Common myeloid progenitor, CD34-positive (primary cell): ENCODE data around the gene DGKG.

Experiments
- CTCF ChIA-PET: fragments of 350-600 bp; sonication (Branson Sonifier 250); formaldehyde crosslinking; loops from one replicate; lab custom pipeline; 2021; ENCODE audit warnings: antibody characterized with exemption; lab: Charles Lee
- POLR2A ChIA-PET: fragments of 350-600 bp; sonication (Branson Sonifier 250); formaldehyde crosslinking; loops from one replicate; lab custom pipeline; 2021; ENCODE audit warnings: antibody characterized with exemption; lab: Charles Lee
- DNase-seq, 3 donors: peaks; one replicate each; pipeline versions ENCODE4 v3.0.0 to v3.0.0-alpha.2; 2013
- H3K27ac ChIP-seq, 2 experiments: 1 replicate in 1 of 2; 2 replicates in 1 of 2; pipeline ENCODE4 v1.7.0; 2013; ENCODE audit warnings: inconsistent platforms in 2 of 2, low read length in 2 of 2, mild to moderate bottlenecking in 2 of 2, low read depth in 1 of 2, moderate library complexity in 1 of 2; ENCODE audit not compliant: severe bottlenecking in 2 of 2, insufficient read depth in 1 of 2, poor library complexity in 1 of 2
- H3K27me3 ChIP-seq, 5 experiments: replicated peaks in 2 of 5; 1 replicate in 3 of 5; 2 replicates in 2 of 5; pipeline versions ENCODE4 v1.6.1 to v1.7.0; 2013; ENCODE audit warnings: low read length in 4 of 5, mild to moderate bottlenecking in 2 of 5, moderate library complexity in 2 of 5, inconsistent platforms in 1 of 5; ENCODE audit not compliant: insufficient read depth in 5 of 5, control insufficient read depth in 4 of 5
- H3K36me3 ChIP-seq, 4 experiments: 1 replicate in 2 of 4; 2 replicates in 2 of 4; pipeline versions ENCODE4 v1.6.1 to v1.7.0; 2013; ENCODE audit warnings: low read length in 3 of 4, control low read depth in 1 of 4, mild to moderate bottlenecking in 1 of 4; ENCODE audit not compliant: control insufficient read depth in 4 of 4, insufficient read depth in 4 of 4
- H3K4me1 ChIP-seq, 4 experiments: 1 replicate in 3 of 4; 2 replicates in 1 of 4; pipeline versions ENCODE4 v1.6.1 to v1.7.1; 2013; ENCODE audit warnings: low read length in 3 of 4, mild to moderate bottlenecking in 3 of 4, control low read depth in 1 of 4, inconsistent platforms in 1 of 4, moderate library complexity in 1 of 4; ENCODE audit not compliant: control insufficient read depth in 4 of 4, insufficient read depth in 4 of 4; ENCODE audit errors: control extremely low read depth in 1 of 4
- H3K4me3 ChIP-seq, 7 experiments: 1 replicate in 4 of 7; 2 replicates in 3 of 7; pipeline versions ENCODE4 v1.5.1 to v1.7.0; 2013; ENCODE audit warnings: mild to moderate bottlenecking in 7 of 7, low read length in 6 of 7, moderate library complexity in 6 of 7, inconsistent platforms in 2 of 7, low read depth in 2 of 7, control low read depth in 1 of 7; ENCODE audit not compliant: insufficient read depth in 4 of 7, control insufficient read depth in 1 of 7; ENCODE audit errors: extremely low read depth in 1 of 7
- H3K9me3 ChIP-seq, 5 experiments: 1 replicate in 4 of 5; 2 replicates in 1 of 5; pipeline versions ENCODE4 v1.6.1 to v1.7.1; 2013; ENCODE audit warnings: low read length in 4 of 5, mild to moderate bottlenecking in 2 of 5, inconsistent platforms in 1 of 5, low read depth in 1 of 5, moderate library complexity in 1 of 5; ENCODE audit not compliant: control insufficient read depth in 4 of 5, insufficient read depth in 2 of 5; ENCODE audit errors: control extremely low read depth in 1 of 5
- WGBS: methylation state at CpG from one replicate; pipeline ENCODE4 v1.1.5; 2013; ENCODE audit not compliant: insufficient coverage; 5-methylcytosine and 5-hydroxymethylcytosine counted together

DGKG gene

GRCh38 chr3:186239321-186239720, 122.7 kb downstream of the DGKG start:
- peak; percentile 33 to 51 (median 43) for DNase-seq
- no peaks in the 10 kb centered on the region for H3K27me3 ChIP-seq
- H3K4me1 ChIP-seq = peaks cover 0 to 15% (median 12%) of the 10 kb centered on the region in 4 experiments
- 98% methylated on average over 8 of the region's 10 CpGs for WGBS
- ChIA-PET CTCF (interaction anchor here (0.8 to 6.8 kb wide), 3 partner anchors 251 to 301 kb away, joined by 3 to 82 read pairs (median 3); no protein-coding TSS in a partner anchor), POLR2A (no interaction called here)
- no peak overlapping the region for H3K4me3 ChIP-seq
- H3K27ac ChIP-seq = no peak overlapping the region
- no peaks in the 10 kb centered on the region for H3K9me3 ChIP-seq
- H3K36me3 ChIP-seq = no peaks in the 10 kb centered on the region

- Histone ChIP-seq H3K27ac (no peak overlapping the region), H3K9me3 (no peaks in the 10 kb centered on the region), H3K27me3 (no peaks in the 10 kb centered on the region), H3K4me1 (peaks cover 0 to 15% (median 12%) of the 10 kb centered on the region in 4 experiments), H3K36me3 (no peaks in the 10 kb centered on the region), H3K4me3 (no peak overlapping the region)
- DNase-seq = no peak
- ChIA-PET CTCF (interaction anchor here (0.8 to 1.4 kb wide), 2 partner anchors 224 to 294 kb away, joined by 3 to 6 read pairs; no protein-coding TSS in a partner anchor), POLR2A (no interaction called here)
- WGBS = no CpG with 5 or more reads among the region's 2 CpGs
These were observed 124.1 kb downstream of the DGKG start for GRCh38 chr3:186237915-186238314.

DNA sequence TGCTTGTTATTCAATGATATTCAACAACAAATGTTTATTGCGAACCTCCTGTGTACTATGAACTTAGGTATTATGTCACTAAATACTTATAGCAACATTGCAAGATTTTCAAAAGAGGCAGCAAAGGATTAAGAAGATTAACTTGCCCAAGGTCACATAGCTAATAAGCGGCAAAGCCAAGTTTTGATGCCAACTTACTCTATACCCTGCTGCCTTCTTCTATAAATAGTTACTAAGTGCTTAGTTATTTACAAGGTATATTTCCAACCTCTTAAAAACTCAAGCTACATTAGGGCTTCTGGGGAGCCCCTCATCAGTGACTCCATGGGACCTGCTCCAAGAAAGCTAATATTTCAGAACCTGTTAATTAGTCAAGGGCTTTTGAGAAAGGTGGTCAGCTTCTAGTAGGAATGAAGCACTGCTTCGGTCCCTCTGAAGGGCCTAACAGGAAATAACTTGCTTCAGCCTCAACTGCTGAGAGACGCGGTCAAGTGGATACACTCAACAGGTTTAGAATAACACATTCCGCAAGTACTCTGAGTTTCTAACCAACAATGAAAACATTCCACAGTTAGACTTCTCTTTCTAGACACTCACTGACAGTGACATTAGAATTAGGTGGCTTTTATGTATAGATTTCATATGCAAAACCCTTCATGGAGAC, 125.5 kb downstream of the DGKG start:
- no peak for DNase-seq
- 100% methylated on average over 1 of the region's 6 CpGs for WGBS
- ChIA-PET POLR2A (no interaction called here), CTCF (no interaction called here)
- no peak overlapping the region for H3K27ac ChIP-seq
- no peaks in the 10 kb centered on the region for H3K9me3 ChIP-seq
- H3K36me3 ChIP-seq = no peaks in the 10 kb centered on the region
- peaks cover 0 to under 1% (median 0%) of the 10 kb centered on the region in 4 experiments for H3K4me1 ChIP-seq
- H3K4me3 ChIP-seq = no peak overlapping the region
- no peaks in the 10 kb centered on the region for H3K27me3 ChIP-seq

GRCh38 chr3:186235554-186235953, 126.5 kb downstream of the DGKG start:
- Histone ChIP-seq H3K27me3 (no peaks in the 10 kb centered on the region), H3K9me3 (no peaks in the 10 kb centered on the region), H3K4me3 (no peak overlapping the region), H3K4me1 (no peaks in the 10 kb centered on the region), H3K27ac (no peak overlapping the region), H3K36me3 (no peaks in the 10 kb centered on the region)
- CTCF ChIA-PET = no interaction called here
- WGBS = 100% methylated on average over 1 of the region's 5 CpGs
- no peak for DNase-seq
- POLR2A ChIA-PET = no interaction called here

DNA sequence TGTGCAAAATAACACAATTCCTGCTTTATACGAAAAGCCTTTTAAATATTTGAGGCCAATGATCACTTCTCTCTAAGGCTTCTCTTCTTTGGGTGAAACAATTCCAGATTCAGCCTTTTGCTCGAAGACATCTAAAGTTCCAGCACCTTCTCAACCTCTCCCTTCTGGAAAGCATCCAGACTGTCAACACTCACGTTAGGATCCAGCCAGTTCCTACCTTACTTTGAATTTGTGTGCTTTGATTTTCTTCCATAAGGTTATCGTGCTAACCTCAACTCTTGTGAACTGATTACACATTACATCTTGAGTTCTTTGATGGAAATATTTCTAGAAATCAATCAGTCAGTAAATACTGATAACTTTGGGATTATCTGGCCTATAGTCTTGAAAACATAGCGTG, 127.9 kb downstream of the DGKG start:
- 100% methylated on average over 4 of the region's 5 CpGs for WGBS
- no peaks in the 10 kb centered on the region for H3K9me3 ChIP-seq
- no peaks in the 10 kb centered on the region for H3K4me1 ChIP-seq
- H3K27ac ChIP-seq = no peak overlapping the region
- no peaks in the 10 kb centered on the region for H3K36me3 ChIP-seq
- no peak overlapping the region for H3K4me3 ChIP-seq
- H3K27me3 ChIP-seq = no peaks in the 10 kb centered on the region
- no peak for DNase-seq
- ChIA-PET CTCF (no interaction called here), POLR2A (no interaction called here)

- DNase-seq = no peak
- ChIA-PET CTCF (interaction anchor here (1.1 to 2.0 kb wide), 2 partner anchors 18 to 40 kb away, joined by 3 to 6 read pairs; no protein-coding TSS in a partner anchor), POLR2A (interaction anchor here (0.6 kb wide), 1 partner anchor 22 kb away, joined by 3 read pairs; no protein-coding TSS in a partner anchor)
- Histone ChIP-seq H3K4me1 (no peaks in the 10 kb centered on the region), H3K36me3 (no peaks in the 10 kb centered on the region), H3K27ac (no peak overlapping the region), H3K9me3 (no peaks in the 10 kb centered on the region), H3K4me3 (no peak overlapping the region), H3K27me3 (peaks cover 0 to 8% (median 0%) of the 10 kb centered on the region in 5 experiments)
- 86% methylated on average over 1 of the region's 2 CpGs for WGBS
These were observed 135.6 kb downstream of the DGKG start for GRCh38 chr3:186226482-186226881.

DNA sequence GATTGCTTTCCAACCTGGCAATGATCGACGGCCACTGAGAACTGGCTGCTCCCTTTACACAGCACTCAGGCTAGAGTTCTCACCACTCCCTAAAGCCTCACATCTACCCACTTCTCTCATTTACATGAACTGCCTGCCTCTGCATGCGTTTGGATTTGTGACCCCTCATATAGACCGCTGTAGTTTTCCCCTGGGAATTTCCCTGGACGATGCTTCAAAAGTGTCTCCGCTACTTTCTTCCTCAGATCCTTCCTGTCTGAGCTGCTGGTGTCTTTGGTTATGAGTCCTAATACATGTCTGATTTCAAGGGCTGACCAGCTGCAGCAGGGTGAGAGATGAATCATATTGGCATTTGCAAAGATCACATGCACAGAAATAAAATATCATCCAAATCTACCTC, 136.4 kb downstream of the DGKG start:
- H3K4me1 ChIP-seq = no peaks in the 10 kb centered on the region
- H3K4me3 ChIP-seq = no peak overlapping the region
- CTCF ChIA-PET = interaction anchor here (2.0 kb wide), 1 partner anchor 19 kb away, joined by 6 read pairs; no protein-coding TSS in a partner anchor
- peaks cover 0 to 8% (median 0%) of the 10 kb centered on the region in 5 experiments for H3K27me3 ChIP-seq
- no peaks in the 10 kb centered on the region for H3K9me3 ChIP-seq
- H3K36me3 ChIP-seq = no peaks in the 10 kb centered on the region
- WGBS = 97% methylated on average over 6 of the region's 6 CpGs
- POLR2A ChIA-PET = no interaction called here
- no peak for DNase-seq
- no peak overlapping the region for H3K27ac ChIP-seq
